Activated T-helper 2 cell treated with anti-CD3 and anti-CD28 coated beads, Interferon-gamma antibody, Interleukin-2, Interleukin-4, amounts not matched to agents 10 μg/mL and 5 μg/mL and 100 μg/mL, durations not matched to agents 14 hours and 24 hours and 36 hours (primary cell): ENCODE data around the gene ORAI1. TPM values are rescaled to one million over a fixed set of nuclear protein-coding genes. Genes with fewer than 3 reads are reported as not detected.
"Not testable (repeated sequence)": the region's sequence is repeated elsewhere in the genome, so short reads cannot be mapped to it uniquely, and the experiment has no call there.

Experiments
- DNase-seq: peaks from one replicate; pipeline ENCODE4 v3.0.0; 2021; ENCODE audit warnings: low spot score
- H3K27ac Mint-ChIP-seq: one replicate; pipeline ENCODE4 v1.8.0; 2021; ENCODE audit warnings: mixed read lengths
- H3K27me3 Mint-ChIP-seq: one replicate; pipeline ENCODE4 v1.8.0; 2021; ENCODE audit warnings: low read depth, mixed read lengths
- H3K36me3 Mint-ChIP-seq: one replicate; pipeline ENCODE4 v1.8.0; 2021; ENCODE audit warnings: low read depth, mixed read lengths
- H3K4me1 Mint-ChIP-seq: one replicate; pipeline ENCODE4 v1.8.0; 2021; ENCODE audit warnings: low read depth, mixed read lengths
- H3K4me3 Mint-ChIP-seq: one replicate; pipeline ENCODE4 v1.8.0; 2021; ENCODE audit warnings: low read depth, mild to moderate bottlenecking, moderate library complexity, mixed read lengths
- H3K9me3 Mint-ChIP-seq: one replicate; pipeline ENCODE4 v1.8.0; 2021; ENCODE audit warnings: mixed read lengths
- intact Hi-C: fragments of 100-400 bp; cut with micrococcal nuclease; formaldehyde crosslinking; loops from one replicate; pipeline ENCODE4 v1.15.1; 2023
- total RNA-seq: library from RNA; stranded (reverse); gene quantifications from 2 replicates; pipeline ENCODE4 v1.2.3, GENCODE V29; 2022

The ORAI1 gene
- total RNA-seq, 1 donor from 2014 or later = 47.6 TPM

DNA sequence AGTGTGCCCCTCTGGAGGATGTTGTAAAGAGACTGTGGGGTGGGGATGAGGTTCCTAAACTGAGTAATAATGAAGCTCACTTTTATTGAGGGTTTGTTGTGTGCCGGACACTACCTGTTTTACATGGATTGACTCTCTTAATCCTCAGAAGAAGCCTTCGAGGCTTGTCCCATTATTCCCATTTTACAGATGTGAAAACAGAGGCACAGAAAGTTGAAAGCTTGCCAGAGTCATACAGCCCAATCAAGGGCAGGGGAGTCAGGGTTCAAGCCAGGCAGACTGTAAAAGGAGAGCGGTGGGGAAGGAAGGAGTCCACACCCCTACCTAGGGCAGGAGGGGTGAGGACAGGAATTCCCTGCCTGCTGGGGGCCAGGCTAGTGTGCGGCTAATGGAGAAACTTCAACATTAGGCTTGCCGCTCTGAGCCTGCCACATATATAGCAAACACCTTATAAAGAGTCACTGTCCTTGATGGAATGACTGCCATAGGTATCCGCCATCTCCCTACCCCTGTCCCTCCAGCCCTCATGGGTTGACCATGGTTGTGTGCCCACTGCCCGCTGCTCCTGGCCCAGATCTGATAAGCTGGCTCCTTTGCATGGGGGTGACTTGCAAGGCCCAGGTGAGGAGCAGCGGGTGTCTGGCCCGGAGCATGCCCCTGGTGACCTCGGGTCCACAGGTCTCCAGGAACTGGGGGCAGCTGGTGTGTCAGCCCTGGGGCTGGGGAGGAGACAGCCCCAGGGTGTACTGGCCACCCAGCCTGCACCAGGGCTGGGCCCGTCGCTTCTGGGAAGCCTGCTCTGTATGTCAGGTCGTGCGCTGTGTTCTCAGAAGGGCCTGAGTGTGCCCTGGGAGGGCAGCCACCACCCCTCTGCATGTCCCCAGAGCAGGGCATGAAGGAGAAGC lies 12.2 kb downstream of the ORAI1 start:
- intact Hi-C loops = no loop called here
- peaks cover 30% of the 10 kb centered on the region for H3K4me1 Mint-ChIP-seq
- H3K27ac Mint-ChIP-seq = peak overlapping the region; percentile 87
- DNase-seq = no peak
- H3K9me3 Mint-ChIP-seq = no peaks in the 10 kb centered on the region
- H3K36me3 Mint-ChIP-seq = peaks cover 41% of the 10 kb centered on the region
- H3K27me3 Mint-ChIP-seq = no peaks in the 10 kb centered on the region
- H3K4me3 Mint-ChIP-seq = no peak overlapping the region

DNA sequence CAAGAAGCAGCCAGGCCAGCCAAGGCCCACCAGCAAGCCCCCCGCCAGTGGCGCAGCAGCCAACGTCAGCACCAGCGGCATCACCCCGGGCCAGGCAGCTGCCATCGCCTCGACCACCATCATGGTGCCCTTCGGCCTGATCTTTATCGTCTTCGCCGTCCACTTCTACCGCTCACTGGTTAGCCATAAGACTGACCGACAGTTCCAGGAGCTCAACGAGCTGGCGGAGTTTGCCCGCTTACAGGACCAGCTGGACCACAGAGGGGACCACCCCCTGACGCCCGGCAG lies 15.0 kb downstream of the ORAI1 start:
- no peak for DNase-seq
- Mint-ChIP-seq H3K36me3 (peaks cover 41% of the 10 kb centered on the region), H3K4me3 (no peak overlapping the region), H3K9me3 (no peaks in the 10 kb centered on the region), H3K4me1 (peaks cover 17% of the 10 kb centered on the region), H3K27ac (no peak overlapping the region), H3K27me3 (no peaks in the 10 kb centered on the region)
- intact Hi-C loops = no loop called here

DNA sequence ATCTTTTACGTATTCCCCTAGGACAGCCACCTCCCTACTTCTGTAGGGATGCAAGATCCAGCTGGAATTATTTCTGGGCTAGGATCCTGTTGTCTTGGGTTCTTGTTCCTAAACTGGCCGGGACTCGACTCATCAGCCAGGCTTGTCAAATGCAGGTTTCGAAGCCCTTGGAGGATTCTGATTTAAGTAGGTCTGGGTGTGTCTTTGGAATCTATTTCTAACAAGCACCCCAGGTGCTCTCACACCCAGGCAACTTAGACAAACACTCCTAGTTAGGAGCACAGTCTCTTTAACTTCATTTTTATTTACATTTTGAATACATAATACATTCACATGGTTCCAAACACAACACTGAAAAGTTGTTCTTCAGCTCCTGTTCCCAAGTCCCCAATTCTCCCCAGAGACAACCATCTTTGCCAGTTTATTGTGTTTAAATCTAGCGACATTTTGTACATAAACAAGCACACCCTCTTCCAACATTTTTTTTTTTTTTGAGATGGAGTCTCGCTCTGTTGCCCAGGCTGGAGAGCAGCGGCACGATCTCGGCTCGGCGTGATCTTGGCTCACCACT lies 22.2 kb downstream of the ORAI1 start:
- Mint-ChIP-seq H3K9me3 (no peaks in the 10 kb centered on the region), H3K27ac (no peak overlapping the region), H3K36me3 (peaks cover 37% of the 10 kb centered on the region), H3K27me3 (no peaks in the 10 kb centered on the region), H3K4me1 (peaks cover 13% of the 10 kb centered on the region), H3K4me3 (no peak overlapping the region)
- DNase-seq = no peak
- intact Hi-C loops = no loop called here

DNA sequence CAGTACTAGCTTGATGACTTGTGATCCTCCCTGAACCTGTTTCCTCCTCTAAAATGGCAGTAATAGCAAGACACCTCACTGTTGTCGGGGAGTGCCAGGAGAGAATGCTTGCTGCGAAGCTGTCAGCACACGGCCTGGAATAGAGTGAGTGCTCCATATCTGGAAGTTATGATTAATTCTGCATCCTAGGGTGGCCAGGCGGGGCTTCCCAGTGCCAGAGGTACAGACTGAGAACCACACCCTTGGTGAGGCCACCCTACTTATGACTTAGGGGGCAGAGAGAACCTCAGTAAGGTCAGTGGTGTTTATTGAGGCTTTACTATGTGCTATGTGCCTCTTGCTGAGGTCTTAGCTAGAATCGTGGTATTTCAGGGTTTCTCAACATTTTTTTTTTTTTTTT lies 23.0 kb downstream of the ORAI1 start:
- no peaks in the 10 kb centered on the region for H3K27me3 Mint-ChIP-seq
- intact Hi-C loops = no loop called here
- peaks cover 38% of the 10 kb centered on the region for H3K36me3 Mint-ChIP-seq
- no peaks in the 10 kb centered on the region for H3K9me3 Mint-ChIP-seq
- H3K4me3 Mint-ChIP-seq = peak overlapping the region; percentile 1
- peak overlapping the region; percentile 6 for H3K27ac Mint-ChIP-seq
- H3K4me1 Mint-ChIP-seq = peaks cover 18% of the 10 kb centered on the region
- DNase-seq = no peak

DNA sequence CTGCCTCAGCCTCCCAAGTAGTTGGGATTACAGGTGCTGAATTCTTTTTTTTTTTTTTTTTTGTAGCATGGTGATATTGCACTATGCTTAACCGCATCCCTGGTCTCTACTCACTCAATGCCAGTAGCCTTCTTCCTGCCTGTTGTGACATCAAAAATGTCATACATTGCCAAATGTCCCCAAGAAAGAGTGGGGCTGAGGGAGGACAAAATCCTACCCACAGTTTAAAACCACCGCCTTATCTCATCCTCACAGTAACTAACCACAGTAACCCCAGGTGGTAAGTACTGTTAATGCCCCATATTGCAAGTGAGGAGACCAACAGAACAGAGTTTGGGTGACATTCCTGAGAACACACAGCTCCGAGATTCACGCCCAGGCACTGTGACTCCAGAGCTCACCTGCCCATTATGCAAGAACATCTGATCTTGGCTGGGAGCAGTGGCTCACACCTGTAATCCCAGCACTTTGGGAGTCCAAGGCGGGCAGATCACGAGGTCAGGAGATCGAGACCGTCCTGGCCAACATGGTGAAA lies 23.6 kb downstream of the ORAI1 start:
- peaks cover 20% of the 10 kb centered on the region for H3K4me1 Mint-ChIP-seq
- no peak overlapping the region for H3K27ac Mint-ChIP-seq
- DNase-seq = no peak
- intact Hi-C loops = no loop called here
- no peaks in the 10 kb centered on the region for H3K27me3 Mint-ChIP-seq
- no peaks in the 10 kb centered on the region for H3K9me3 Mint-ChIP-seq
- no peak overlapping the region for H3K4me3 Mint-ChIP-seq
- peaks cover 37% of the 10 kb centered on the region for H3K36me3 Mint-ChIP-seq

DNA sequence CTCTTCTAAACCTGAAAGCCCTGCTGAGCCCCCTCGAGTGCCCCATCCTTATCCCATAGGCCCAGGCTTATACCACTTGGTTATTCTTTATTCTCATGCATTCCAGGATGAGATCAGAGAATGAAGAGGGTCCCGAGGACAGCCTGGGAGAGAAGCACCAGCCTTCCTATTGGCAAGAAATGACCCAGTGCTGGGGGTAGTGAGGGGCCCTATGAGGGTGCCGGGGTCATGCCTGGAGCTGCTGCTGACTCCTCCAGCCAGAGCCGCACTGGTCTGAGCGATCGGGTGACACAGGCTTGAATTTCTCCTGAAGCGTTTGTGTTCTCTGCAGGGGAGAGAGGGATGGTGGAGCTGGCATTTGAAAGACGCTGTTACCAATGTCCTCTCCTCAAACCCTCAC lies 25.0 kb downstream of the ORAI1 start:
- Mint-ChIP-seq H3K36me3 (peaks cover 38% of the 10 kb centered on the region), H3K27ac (no peak overlapping the region), H3K9me3 (no peaks in the 10 kb centered on the region), H3K27me3 (no peaks in the 10 kb centered on the region), H3K4me1 (peaks cover 23% of the 10 kb centered on the region), H3K4me3 (no peak overlapping the region)
- intact Hi-C loops = no loop called here
- DNase-seq = no peak

DNA sequence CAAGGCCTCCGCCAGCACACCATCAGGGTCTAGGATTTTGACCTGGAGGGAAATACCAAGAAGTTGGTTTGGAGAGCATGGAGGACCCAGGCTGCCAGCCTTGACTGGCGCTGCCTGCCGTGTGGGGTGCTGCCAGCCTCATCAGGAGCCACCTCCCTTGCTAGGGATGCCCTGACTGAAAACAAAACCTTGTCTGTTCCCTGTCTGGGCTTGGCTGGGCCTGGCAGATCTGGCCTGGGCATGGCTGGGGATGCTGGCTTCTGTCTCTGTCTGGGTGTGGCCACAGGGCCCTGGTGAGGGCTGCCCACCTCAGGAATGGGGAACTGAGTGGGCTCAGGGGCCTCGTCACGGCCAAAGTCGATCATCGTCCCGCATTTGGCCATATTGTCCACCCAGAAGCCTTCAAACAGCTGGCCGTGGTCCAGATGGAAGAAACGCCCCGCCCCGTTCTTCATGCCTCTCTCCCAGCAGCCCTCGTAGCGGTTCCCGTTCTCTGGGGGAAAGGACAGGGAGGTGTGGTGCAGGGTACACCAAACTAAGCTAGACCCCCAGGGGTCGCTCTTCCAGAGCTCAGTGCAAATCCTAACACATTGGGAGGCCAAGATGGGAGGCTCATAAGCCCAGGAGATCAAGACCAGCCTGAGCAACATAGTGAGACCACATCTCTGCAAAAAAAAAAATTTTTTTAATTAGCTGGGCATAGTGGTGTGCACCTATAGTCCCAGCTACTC lies 26.6 kb downstream of the ORAI1 start:
- H3K4me3 Mint-ChIP-seq = no peak overlapping the region
- H3K36me3 Mint-ChIP-seq = peaks cover 31% of the 10 kb centered on the region
- no peak for DNase-seq
- peaks cover 35% of the 10 kb centered on the region for H3K4me1 Mint-ChIP-seq
- intact Hi-C loops = no loop called here
- no peak overlapping the region for H3K27ac Mint-ChIP-seq
- H3K27me3 Mint-ChIP-seq = no peaks in the 10 kb centered on the region
- no peaks in the 10 kb centered on the region for H3K9me3 Mint-ChIP-seq

DNA sequence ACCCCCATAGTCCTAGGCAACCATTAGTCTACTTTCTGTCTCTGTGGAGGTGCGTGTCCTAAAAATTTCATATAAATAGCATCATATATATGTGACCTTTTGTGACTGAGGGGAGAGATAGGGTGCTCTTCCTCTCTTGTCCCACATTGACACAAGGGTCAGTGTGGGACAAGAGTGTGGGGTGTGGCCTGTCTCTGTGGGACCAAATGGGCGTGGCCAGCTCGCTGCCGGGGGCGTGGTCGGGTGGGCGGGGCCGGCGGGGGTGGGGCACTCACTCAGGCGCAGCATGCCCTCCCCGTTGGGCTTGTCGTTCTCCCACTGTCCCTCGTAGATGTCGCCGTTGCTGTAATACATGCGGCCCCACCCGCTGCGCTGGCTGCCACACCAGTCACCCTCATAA lies 27.7 kb downstream of the ORAI1 start:
- Mint-ChIP-seq H3K27me3 (no peaks in the 10 kb centered on the region), H3K27ac (no peak overlapping the region), H3K4me1 (peaks cover 39% of the 10 kb centered on the region), H3K4me3 (no peak overlapping the region), H3K36me3 (peaks cover 25% of the 10 kb centered on the region), H3K9me3 (no peaks in the 10 kb centered on the region)
- intact Hi-C loops = no loop called here
- DNase-seq = no peak

DNA sequence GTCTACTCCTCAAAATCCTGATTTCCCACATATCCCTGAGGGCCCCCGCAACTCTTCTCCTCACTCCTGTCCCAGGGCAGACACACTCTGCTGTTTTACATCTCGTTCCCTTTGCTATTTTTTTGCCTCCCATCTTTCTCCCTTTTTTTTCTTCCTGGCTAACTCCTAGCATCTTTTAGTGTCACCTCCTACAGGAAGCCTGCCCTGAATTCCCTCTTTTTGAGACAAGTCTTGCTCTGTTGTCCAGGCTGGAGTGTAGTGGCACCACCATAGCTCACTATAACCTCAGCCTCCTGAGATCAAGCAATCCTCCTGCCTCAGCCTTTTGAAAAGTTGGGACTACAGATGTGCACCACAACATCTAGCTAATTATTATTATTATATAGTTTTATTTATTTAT lies 29.8 kb downstream of the ORAI1 start:
- intact Hi-C loops = no loop called here

DNA sequence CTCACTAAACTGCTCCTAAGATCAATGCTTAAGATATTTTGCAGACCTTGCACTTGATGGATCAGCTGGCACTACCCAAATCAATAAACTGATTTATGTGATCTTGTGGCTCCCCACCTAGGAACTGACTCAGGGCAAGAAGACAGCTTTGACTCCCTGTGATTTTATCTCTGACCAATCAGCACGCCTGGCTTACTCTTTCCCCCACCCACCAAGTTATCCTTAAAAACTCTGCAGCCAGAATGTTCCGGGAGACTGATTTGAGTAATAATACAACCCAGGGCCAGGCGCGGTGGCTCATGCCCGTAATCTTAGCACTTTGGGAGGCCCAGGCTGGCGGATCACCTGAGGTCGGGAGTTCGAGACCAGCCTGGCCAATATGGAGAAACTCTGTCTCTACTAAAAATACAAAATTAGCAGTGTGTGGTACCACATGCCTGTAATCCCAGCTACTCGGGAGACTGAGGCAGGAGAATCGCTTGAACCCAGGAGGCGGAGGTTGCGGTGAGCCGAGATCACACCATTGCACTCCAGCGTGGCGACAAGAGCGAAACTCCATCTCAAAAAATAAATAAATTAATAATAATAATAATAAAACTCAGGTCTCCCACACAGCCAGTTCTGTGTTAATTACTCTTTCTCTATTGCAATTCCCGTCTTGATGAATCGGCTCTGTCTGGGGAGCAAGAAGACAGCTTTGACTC lies 31.1 kb downstream of the ORAI1 start:
- H3K36me3 Mint-ChIP-seq = peaks cover 12% of the 10 kb centered on the region
- peaks cover 51% of the 10 kb centered on the region for H3K4me1 Mint-ChIP-seq
- no peaks in the 10 kb centered on the region for H3K27me3 Mint-ChIP-seq
- peak overlapping the region; percentile 60 for H3K27ac Mint-ChIP-seq
- peak overlapping the region; percentile 1 for H3K4me3 Mint-ChIP-seq
- intact Hi-C loops = loop anchor here (1.0 to 2.0 kb wide), 2 partner anchors 30 to 67 kb away; no protein-coding TSS in a partner anchor
- no peak for DNase-seq
- H3K9me3 Mint-ChIP-seq = no peaks in the 10 kb centered on the region

More for the DNA sequence above, 29.8 kb downstream of the ORAI1 start:
- DNase-seq = no peak
- peaks cover 14% of the 10 kb centered on the region for H3K36me3 Mint-ChIP-seq
- peaks cover 44% of the 10 kb centered on the region for H3K4me1 Mint-ChIP-seq
- no peaks in the 10 kb centered on the region for H3K27me3 Mint-ChIP-seq
- H3K9me3 Mint-ChIP-seq = no peaks in the 10 kb centered on the region
- no peak overlapping the region for H3K27ac Mint-ChIP-seq
- H3K4me3 Mint-ChIP-seq = no peak overlapping the region

DNA sequence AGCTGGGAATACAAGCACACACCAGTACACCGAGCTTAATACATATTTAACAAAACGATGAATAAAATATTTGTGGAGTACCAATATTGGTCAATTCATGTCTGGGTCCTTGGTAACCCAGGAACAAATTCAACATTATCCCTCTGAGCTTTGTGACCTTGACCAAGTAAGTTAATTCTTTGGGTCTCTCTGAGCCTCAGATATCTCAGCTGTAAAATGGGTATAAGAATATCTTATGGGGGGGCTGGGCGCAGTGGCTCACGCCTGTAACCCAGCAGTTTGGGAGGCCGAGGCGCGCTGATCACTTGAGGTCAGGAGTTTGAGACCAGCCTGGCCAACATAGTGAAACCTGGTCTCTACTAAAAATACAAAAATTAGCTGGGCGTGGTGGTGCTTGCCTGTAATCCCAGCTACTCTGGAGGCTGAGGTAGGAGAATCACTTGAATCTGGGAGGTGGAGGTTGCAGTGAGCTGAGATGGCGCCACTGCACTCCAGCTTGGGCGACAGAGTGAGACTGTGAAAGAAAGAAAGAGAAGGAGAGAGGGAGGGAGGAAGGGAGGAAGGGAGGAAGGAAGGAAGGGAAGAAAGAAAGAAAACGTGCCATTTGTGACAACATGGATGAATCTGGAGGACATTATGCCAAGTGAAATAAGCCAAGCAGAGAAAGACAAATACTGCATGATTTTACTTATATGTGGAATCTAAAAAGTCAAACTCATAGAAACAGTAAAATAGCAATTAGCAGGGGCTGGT lies 35.2 kb downstream of the ORAI1 start:
- H3K4me1 Mint-ChIP-seq = peaks cover 64% of the 10 kb centered on the region
- H3K36me3 Mint-ChIP-seq, DNase-seq, H3K9me3 Mint-ChIP-seq, H3K27me3 Mint-ChIP-seq, H3K27ac Mint-ChIP-seq, intact Hi-C loops, H3K4me3 Mint-ChIP-seq: not testable (repeated sequence)

DNA sequence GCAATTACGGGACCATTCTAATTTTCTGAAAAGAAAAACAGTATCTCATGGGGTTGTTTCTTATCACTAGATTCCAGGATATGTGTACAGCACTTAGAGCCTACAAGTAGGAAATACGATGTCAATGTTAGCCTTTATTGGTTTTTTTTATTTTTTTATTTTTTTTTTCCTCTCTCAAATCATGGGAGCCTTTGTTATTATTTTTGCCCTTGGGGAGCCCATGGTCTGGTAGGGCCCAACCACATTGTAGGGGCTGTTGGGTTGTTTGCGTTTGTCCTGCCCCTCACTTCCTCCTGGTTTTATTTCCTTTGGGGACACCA lies 37.2 kb downstream of the ORAI1 start:
- DNase-seq = no peak
- Mint-ChIP-seq H3K9me3 (no peaks in the 10 kb centered on the region), H3K4me3 (peak overlapping the region; percentile 75), H3K27ac (peak overlapping the region; percentile 78), H3K4me1 (peaks cover 52% of the 10 kb centered on the region), H3K27me3 (no peaks in the 10 kb centered on the region), H3K36me3 (peaks cover 3% of the 10 kb centered on the region)
- intact Hi-C loops = no loop called here
